Measurements from ENCODE around the gene TFDP1. TPM values are rescaled to one million over a fixed set of nuclear protein-coding genes. Genes with fewer than 3 reads are reported as not detected.

Gene TFDP1
- total and polyA plus RNA-seq, 2 of the 4 experiments (the other 2 are of a cell fraction), result 59.3 to 97.0 TPM

GRCh38 chr13:113618455-113618854, 33.9 kb downstream of the TFDP1 start:
- Histone ChIP-seq H2AFZ (replicated peaks; ENCODE audit: low read length, poor library complexity) (no peak overlapping the region), H2AK5ac (ENCODE audit: low read depth, low read length) (no peak overlapping the region), H3K18ac (ENCODE audit: low read depth, low read length) (no peak overlapping the region), H3K56ac (ENCODE audit: extremely low read depth, insufficient read depth, low read length) (no peak overlapping the region), H4K91ac (ENCODE audit: insufficient read depth, low read depth, low read length) (no peak overlapping the region), H2AK9ac (replicated peaks; ENCODE audit: low read depth, low read length, poor library complexity) (no peak overlapping the region), H2BK5ac (ENCODE audit: low read depth, low read length, poor library complexity, severe bottlenecking) (no peak overlapping the region), H3K4ac (ENCODE audit: low read depth, low read length) (no peak overlapping the region), H3K9ac (ENCODE audit: low read depth, low read length) (no peak overlapping the region), H3K4me2 (ENCODE audit: low read depth, low read length) (no peak overlapping the region), H3K14ac (replicated peaks; ENCODE audit: low read depth, low read length) (no peak overlapping the region), H3K27me3 (ENCODE audit: control insufficient read depth, insufficient read depth, low read length) (no peaks in the 10 kb centered on the region), H3K23ac (ENCODE audit: low read depth, low read length) (no peak overlapping the region), H3K79me1 (ENCODE audit: low read depth in 1 of 2, low read length in 2 of 2) (peaks cover 28 to 66% of the 10 kb centered on the region in 2 experiments), H3K4me1 (ENCODE audit: control insufficient read depth, insufficient read depth, low read length) (peaks cover 13% of the 10 kb centered on the region), H3K9me3 (ENCODE audit: control insufficient read depth, insufficient read depth, low read length) (no peaks in the 10 kb centered on the region), H3K9me1 (ENCODE audit: insufficient read depth, low read length) (peaks cover 21% of the 10 kb centered on the region), H4K8ac (ENCODE audit: low read depth in 2 of 2, low read length in 2 of 2) (no peak overlapping the region), H2BK20ac (ENCODE audit: low read depth, low read length) (no peak overlapping the region), H3K4me3 (ENCODE audit: insufficient read depth, low read depth, low read length) (no peak overlapping the region), H2BK120ac (ENCODE audit: low read depth, low read length) (no peak overlapping the region), H4K5ac (ENCODE audit: low read depth, low read length) (no peak overlapping the region), H4K20me1 (ENCODE audit: insufficient read depth, low read length) (peaks cover 64% of the 10 kb centered on the region), H3K36me3 (ENCODE audit: control insufficient read depth, insufficient read depth, low read length) (peaks cover 16% of the 10 kb centered on the region), H2BK15ac (ENCODE audit: low read depth, low read length) (no peak overlapping the region), H3K27ac (ENCODE audit: insufficient read depth, low read length) (no peak overlapping the region)
- ATAC-seq (ENCODE audit: low read depth), result no peak
- no peak for TF ChIP-seq RCOR1 (IDR thresholded peaks at IDR 0.05; ENCODE audit: insufficient replicate concordance, low read length)
- no peak for TF ChIP-seq RFX5 (IDR thresholded peaks at IDR 0.05; ENCODE audit: low read depth, low read length)
- WGBS, 2 experiments (ENCODE audit: extremely low coverage in 2 of 2, insufficient read length in 1 of 2), result no CpG with 5 or more reads among the region's 7 CpGs
- CTCF ChIA-PET, result no interaction called here
- dilution Hi-C loops (cut with HindIII; ENCODE audit: low sequenced_read_pairs, unreplicated experiment) (no loop called here), intact Hi-C loops (cut with micrococcal nuclease) (no loop called here), in situ Hi-C loops (cut with MboI; ENCODE audit: low sequenced_read_pairs) (no loop called here)
- no TSS peak for BruUV-seq (replicated peaks)
- no peak for DNase-seq
- POLR2A ChIA-PET (ENCODE audit: unreplicated experiment), result no interaction called here
